HepG2 (cell line): ENCODE measurements around the gene NGLY1. TPM values are rescaled to one million over a fixed set of nuclear protein-coding genes. Genes with fewer than 3 reads are reported as not detected.

Experiments
- CBX1 ChIP-seq: IDR thresholded peaks from one replicate; pipeline ENCODE4 v1.6.1; 2016; ENCODE audit warnings: antibody characterized with exemption, low read depth
- DNMT3B ChIP-seq: conservative IDR thresholded peaks from 2 replicates; pipeline ENCODE4 v1.6.1; 2016; ENCODE audit warnings: missing biosample characterization, control low read depth
- FOXK2 ChIP-seq: fragments of 450-650 bp; IDR thresholded peaks from 2 replicates; pipeline ENCODE4 v1.6.1; 2016
- HMGA1 ChIP-seq: sonication (generic); formaldehyde crosslinking; conservative IDR thresholded peaks from 2 replicates; pipeline ENCODE4 v1.4.0; 2020; ENCODE audit warnings: missing genetic modification reagents
- KAT7 ChIP-seq: IDR thresholded peaks from 2 replicates; pipeline ENCODE4 v1.6.1; 2018; ENCODE audit warnings: borderline replicate concordance, missing compliant biosample characterization
- KLF15 ChIP-seq: sonication (generic); formaldehyde crosslinking; IDR thresholded peaks from 2 replicates; pipeline ENCODE4 v1.8.1; 2023; ENCODE audit warnings: borderline replicate concordance, mild to moderate bottlenecking, inconsistent platforms, missing genetic modification reagents, mixed read lengths
- MTA3 ChIP-seq: sonication (generic); formaldehyde crosslinking; IDR thresholded peaks from 2 replicates; pipeline ENCODE4 v1.4.0; 2020; ENCODE audit warnings: missing genetic modification reagents
- NRL ChIP-seq: sonication (generic); formaldehyde crosslinking; IDR thresholded peaks from 2 replicates; pipeline ENCODE4 v1.5.0; 2020; ENCODE audit warnings: missing genetic modification reagents, mild to moderate bottlenecking, moderate library complexity, borderline replicate concordance
- PRDM4 ChIP-seq: sonication (generic); formaldehyde crosslinking; IDR thresholded peaks from 2 replicates; pipeline ENCODE4 v1.9.0; 2021; ENCODE audit warnings: missing genetic modification reagents, borderline replicate concordance
- SPEN ChIP-seq: sonication (generic); formaldehyde crosslinking; IDR thresholded peaks from 2 replicates; pipeline ENCODE4 v1.5.1; 2020; ENCODE audit warnings: low read depth, mild to moderate bottlenecking, missing genetic modification reagents
- TRIM22 ChIP-seq: fragments of 450-650 bp; IDR thresholded peaks from 2 replicates; pipeline ENCODE4 v1.6.1; 2017
- YEATS2 ChIP-seq: sonication (generic); formaldehyde crosslinking; IDR thresholded peaks from 2 replicates; pipeline ENCODE4 v1.4.0; 2020; ENCODE audit warnings: missing genetic modification reagents, borderline replicate concordance
- ZNF652 ChIP-seq: IDR thresholded peaks from 2 replicates; pipeline ENCODE4 v1.6.1; 2016; ENCODE audit warnings: low read depth, borderline replicate concordance
- ZNF777 ChIP-seq: sonication (generic); formaldehyde crosslinking; IDR thresholded peaks from 2 replicates; pipeline ENCODE4 v1.4.0; 2020; ENCODE audit warnings: missing genetic modification reagents
- ZNF780A ChIP-seq: sonication (generic); formaldehyde crosslinking; IDR thresholded peaks from 2 replicates; pipeline ENCODE4 v1.8.0; 2022; ENCODE audit warnings: mild to moderate bottlenecking, missing genetic modification reagents, moderate library complexity
- ZNF788 ChIP-seq: sonication (generic); formaldehyde crosslinking; IDR thresholded peaks from 2 replicates; pipeline ENCODE4 v1.5.0; 2020; ENCODE audit warnings: mild to moderate bottlenecking, missing genetic modification reagents, borderline replicate concordance
- ZNF839 ChIP-seq: sonication (generic); formaldehyde crosslinking; IDR thresholded peaks from 2 replicates; pipeline ENCODE4 v1.4.0; 2020; ENCODE audit warnings: missing genetic modification reagents, mild to moderate bottlenecking, borderline replicate concordance
- ZSCAN12 ChIP-seq: sonication (generic); formaldehyde crosslinking; IDR thresholded peaks from 2 replicates; pipeline ENCODE4 v1.9.0; 2021; ENCODE audit warnings: mild to moderate bottlenecking, missing genetic modification reagents
- ZZZ3 ChIP-seq: sonication (generic); formaldehyde crosslinking; IDR thresholded peaks from 2 replicates; pipeline ENCODE4 v1.4.0; 2020; ENCODE audit warnings: missing genetic modification reagents, mild to moderate bottlenecking, borderline replicate concordance
- polyA plus RNA-seq, 8 experiments: library from polyadenylated mRNA; depleted of rRNA in 3 of 8; stranded (reverse) in 7 of 8; unstranded in 1 of 8; fragments of >200 nt; fragmentation: Illumina TruSeq in 4 of 8; extraction: Trizol in 4 of 8; gene quantifications; 2 replicates each; pipeline versions ENCODE4 v1.2.1 to v1.2.3, GENCODE V29; 2011 to 2016; ENCODE audit warnings: low read depth in 4 of 8, missing spikeins in 1 of 8, mixed read lengths in 1 of 8; ENCODE audit not compliant: insufficient read depth in 1 of 8
- total RNA-seq, 5 experiments: library from RNA; depleted of rRNA; stranded (reverse); fragments of >200 nt; fragmentation: Illumina TruSeq; extraction: Trizol; gene quantifications; 2 replicates each; pipeline ENCODE4 v1.2.3, GENCODE V29; 2016; ENCODE audit warnings: low read depth in 1 of 5
- TF ChIP-seq, protein P1 (sequence below): sonication (generic); formaldehyde crosslinking; IDR thresholded peaks from 2 replicates; pipeline ENCODE4 v1.5.0; 2020; ENCODE audit warnings: mild to moderate bottlenecking, missing genetic modification reagents
- TF ChIP-seq, protein P2 (sequence below): sonication (generic); formaldehyde crosslinking; IDR thresholded peaks from 2 replicates; pipeline ENCODE4 v1.5.0; 2020; ENCODE audit warnings: mild to moderate bottlenecking, missing genetic modification reagents, moderate library complexity

Gene NGLY1
- total and polyA plus RNA-seq, 2 of the 13 experiments (the other 11 are each of a cell fraction or from before 2014, with no cell fraction given), result 28.2 to 44.5 TPM

GRCh38 chr3:25783661-25784512 is 644 bp upstream of the NGLY1 start (continued):
- no peak for TF ChIP-seq KLF15 (CRISPR knock-in tag)
- TF ChIP-seq, protein P1, sequence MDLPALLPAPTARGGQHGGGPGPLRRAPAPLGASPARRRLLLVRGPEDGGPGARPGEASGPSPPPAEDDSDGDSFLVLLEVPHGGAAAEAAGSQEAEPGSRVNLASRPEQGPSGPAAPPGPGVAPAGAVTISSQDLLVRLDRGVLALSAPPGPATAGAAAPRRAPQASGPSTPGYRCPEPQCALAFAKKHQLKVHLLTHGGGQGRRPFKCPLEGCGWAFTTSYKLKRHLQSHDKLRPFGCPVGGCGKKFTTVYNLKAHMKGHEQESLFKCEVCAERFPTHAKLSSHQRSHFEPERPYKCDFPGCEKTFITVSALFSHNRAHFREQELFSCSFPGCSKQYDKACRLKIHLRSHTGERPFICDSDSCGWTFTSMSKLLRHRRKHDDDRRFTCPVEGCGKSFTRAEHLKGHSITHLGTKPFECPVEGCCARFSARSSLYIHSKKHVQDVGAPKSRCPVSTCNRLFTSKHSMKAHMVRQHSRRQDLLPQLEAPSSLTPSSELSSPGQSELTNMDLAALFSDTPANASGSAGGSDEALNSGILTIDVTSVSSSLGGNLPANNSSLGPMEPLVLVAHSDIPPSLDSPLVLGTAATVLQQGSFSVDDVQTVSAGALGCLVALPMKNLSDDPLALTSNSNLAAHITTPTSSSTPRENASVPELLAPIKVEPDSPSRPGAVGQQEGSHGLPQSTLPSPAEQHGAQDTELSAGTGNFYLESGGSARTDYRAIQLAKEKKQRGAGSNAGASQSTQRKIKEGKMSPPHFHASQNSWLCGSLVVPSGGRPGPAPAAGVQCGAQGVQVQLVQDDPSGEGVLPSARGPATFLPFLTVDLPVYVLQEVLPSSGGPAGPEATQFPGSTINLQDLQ, result no peak
- TF ChIP-seq, protein P2, sequence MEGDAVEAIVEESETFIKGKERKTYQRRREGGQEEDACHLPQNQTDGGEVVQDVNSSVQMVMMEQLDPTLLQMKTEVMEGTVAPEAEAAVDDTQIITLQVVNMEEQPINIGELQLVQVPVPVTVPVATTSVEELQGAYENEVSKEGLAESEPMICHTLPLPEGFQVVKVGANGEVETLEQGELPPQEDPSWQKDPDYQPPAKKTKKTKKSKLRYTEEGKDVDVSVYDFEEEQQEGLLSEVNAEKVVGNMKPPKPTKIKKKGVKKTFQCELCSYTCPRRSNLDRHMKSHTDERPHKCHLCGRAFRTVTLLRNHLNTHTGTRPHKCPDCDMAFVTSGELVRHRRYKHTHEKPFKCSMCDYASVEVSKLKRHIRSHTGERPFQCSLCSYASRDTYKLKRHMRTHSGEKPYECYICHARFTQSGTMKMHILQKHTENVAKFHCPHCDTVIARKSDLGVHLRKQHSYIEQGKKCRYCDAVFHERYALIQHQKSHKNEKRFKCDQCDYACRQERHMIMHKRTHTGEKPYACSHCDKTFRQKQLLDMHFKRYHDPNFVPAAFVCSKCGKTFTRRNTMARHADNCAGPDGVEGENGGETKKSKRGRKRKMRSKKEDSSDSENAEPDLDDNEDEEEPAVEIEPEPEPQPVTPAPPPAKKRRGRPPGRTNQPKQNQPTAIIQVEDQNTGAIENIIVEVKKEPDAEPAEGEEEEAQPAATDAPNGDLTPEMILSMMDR (CRISPR knock-in tag), result 0 out of 2 replicates have a peak, but pooled peaks have one; percentile 0
- no peak for TF ChIP-seq MTA3 (CRISPR knock-in tag)
- TF ChIP-seq ZNF788 (CRISPR knock-in tag), result no peak
- TF ChIP-seq CBX1, result no peak
- no peak for TF ChIP-seq YEATS2 (CRISPR knock-in tag)
- TF ChIP-seq ZNF652 (CRISPR knock-in tag), result no peak
- 0 out of 2 replicates have a peak, but pooled peaks have one; percentile 6 for TF ChIP-seq NRL (CRISPR knock-in tag)
- TF ChIP-seq ZNF780A (CRISPR knock-in tag), result no peak
- TF ChIP-seq ZNF777 (CRISPR knock-in tag), result no peak
- TF ChIP-seq FOXK2, result no peak
- TF ChIP-seq HMGA1 (CRISPR knock-in tag), result no peak
- no peak for TF ChIP-seq ZZZ3 (CRISPR knock-in tag)
- TF ChIP-seq KAT7, result no peak
- TF ChIP-seq PRDM4 (CRISPR knock-in tag), result no peak
- TF ChIP-seq SPEN, result no peak
- TF ChIP-seq ZNF839 (CRISPR knock-in tag), result no peak
- TF ChIP-seq DNMT3B (CRISPR knock-in tag), result no peak
- TF ChIP-seq TRIM22, result no peak
- TF ChIP-seq ZSCAN12 (CRISPR knock-in tag), result no peak
